ENCODE measurements around the gene KIF1B.

GRCh38 chr1:10216090-10216749 is 5.8 kb downstream of the KIF1B start:
- TF ChIP-seq CTCF (IDR thresholded peaks at IDR 0.05) (no peak), POLR2A (IDR thresholded peaks at IDR 0.05) (no peak)

Measured in gastroesophageal sphincter (tissue), 3 donors.